DOHH2 (cell line): ENCODE results near the gene AGAP3.

Experiments used
- H3F3A ChIP-seq: fragments of 200-600 bp; sonication (generic), shearing (Covaris generic); 2 replicates; pipeline ENCODE4 v1.6.0; 2016; ENCODE audit warnings: antibody characterized with exemption, mild to moderate bottlenecking; ENCODE audit not compliant: control insufficient read depth, insufficient read depth
- H3K27ac ChIP-seq: fragments of 200-600 bp; sonication (generic); 2 replicates; pipeline ENCODE4 v1.5.1; 2014; ENCODE audit warnings: low read depth, mild to moderate bottlenecking, low read length, moderate library complexity
- H3K27me3 ChIP-seq: fragments of 200-600 bp; sonication (generic); 2 replicates; pipeline ENCODE4 v1.6.1; 2014; ENCODE audit warnings: mild to moderate bottlenecking, low read length, mixed read lengths; ENCODE audit not compliant: control insufficient read depth
- H3K36me3 ChIP-seq: fragments of 200-600 bp; sonication (generic); 2 replicates; pipeline ENCODE4 v1.6.1; 2014; ENCODE audit warnings: mild to moderate bottlenecking, low read length, moderate library complexity, mixed read lengths; ENCODE audit not compliant: control insufficient read depth
- H3K4me1 ChIP-seq: fragments of 200-600 bp; sonication (generic); 2 replicates; pipeline ENCODE4 v1.6.1; 2014; ENCODE audit warnings: mild to moderate bottlenecking, low read length, mixed read lengths; ENCODE audit not compliant: control insufficient read depth
- H3K4me2 ChIP-seq: fragments of 200-600 bp; sonication (generic); 2 replicates; pipeline ENCODE4 v1.6.0; 2014; ENCODE audit warnings: mild to moderate bottlenecking, low read length, moderate library complexity
- H3K4me3 ChIP-seq: fragments of 200-600 bp; sonication (generic); 2 replicates; pipeline ENCODE4 v1.5.1; 2014; ENCODE audit warnings: mild to moderate bottlenecking, low read length, mixed read lengths
- H3K79me2 ChIP-seq: fragments of 200-600 bp; sonication (generic); 2 replicates; pipeline ENCODE4 v1.6.1; 2014; ENCODE audit warnings: mild to moderate bottlenecking, low read length, mixed read lengths; ENCODE audit not compliant: control insufficient read depth
- H3K9me2 ChIP-seq: fragments of 200-600 bp; sonication (generic); replicated peaks from 2 replicates; pipeline ENCODE4 v1.6.1; 2014; ENCODE audit warnings: mild to moderate bottlenecking, low read length, mixed read lengths; ENCODE audit not compliant: control insufficient read depth
- H3K9me3 ChIP-seq: fragments of 200-600 bp; sonication (generic); 2 replicates; pipeline ENCODE4 v1.6.1; 2014; ENCODE audit warnings: antibody characterized with exemption, low read length, mixed read lengths; ENCODE audit not compliant: control insufficient read depth, insufficient read depth
- H4K20me1 ChIP-seq: fragments of 200-600 bp; sonication (generic); 2 replicates; pipeline ENCODE4 v1.6.0; 2014; ENCODE audit warnings: low read depth, mild to moderate bottlenecking, antibody characterized with exemption, low read length, moderate library complexity; ENCODE audit not compliant: control insufficient read depth, insufficient read depth
- CTCF ChIP-seq: fragments of 200-600 bp; sonication (generic); IDR thresholded peaks from one replicate; pipeline ENCODE4 v1.5.1; 2014; ENCODE audit warnings: antibody characterized with exemption, mild to moderate bottlenecking, low read depth, low read length; ENCODE audit not compliant: poor library complexity, severe bottlenecking
- EZH2phosphoT487 ChIP-seq: fragments of 200-600 bp; sonication (generic); IDR thresholded peaks from 2 replicates; pipeline ENCODE4 v1.6.1; 2017; ENCODE audit warnings: borderline replicate concordance, mild to moderate bottlenecking, antibody characterized with exemption, low read length, moderate library complexity, mixed read lengths

AGAP3 gene

GRCh38 chr7:151078233-151079040 is 7.8 kb upstream of the AGAP3 start:
- H3K4me2 ChIP-seq = peak overlapping the region; percentile 85
- H4K20me1 ChIP-seq = 0 out of 2 replicates have a peak, but pooled peaks cover 4% of the 10 kb centered on the region
- H3F3A ChIP-seq = peaks cover 6% of the 10 kb centered on the region
- H3K9me3 ChIP-seq = no peaks in the 10 kb centered on the region
- H3K79me2 ChIP-seq = peaks cover 51% of the 10 kb centered on the region
- no peak overlapping the region for H3K27ac ChIP-seq
- no peak overlapping the region for H3K4me3 ChIP-seq
- no peaks in the 10 kb centered on the region for H3K27me3 ChIP-seq
- H3K36me3 ChIP-seq = peaks cover 82% of the 10 kb centered on the region
- H3K4me1 ChIP-seq = peaks cover 37% of the 10 kb centered on the region
- no peaks in the 10 kb centered on the region for H3K9me2 ChIP-seq
- no peak for TF ChIP-seq CTCF
- no peak for TF ChIP-seq EZH2phosphoT487

- peak overlapping the region; percentile 85 for H3K4me2 ChIP-seq
- H3K79me2 ChIP-seq = peaks cover 51% of the 10 kb centered on the region
- peak overlapping the region; percentile 95 for H3K4me3 ChIP-seq
- peaks cover 42% of the 10 kb centered on the region for H3K4me1 ChIP-seq
- no peaks in the 10 kb centered on the region for H3K9me2 ChIP-seq
- 0 out of 2 replicates have a peak, but pooled peaks cover 4% of the 10 kb centered on the region for H4K20me1 ChIP-seq
- H3F3A ChIP-seq = peaks cover 8% of the 10 kb centered on the region
- peaks cover 73% of the 10 kb centered on the region for H3K36me3 ChIP-seq
- 0 out of 2 replicates have a peak, but pooled peaks cover 2% of the 10 kb centered on the region for H3K27me3 ChIP-seq
- TF ChIP-seq EZH2phosphoT487 (no peak), CTCF (no peak)
- H3K9me3 ChIP-seq = no peaks in the 10 kb centered on the region
- H3K27ac ChIP-seq = no peak overlapping the region
Measured at GRCh38 chr7:151079199-151079910, 6.9 kb upstream of the AGAP3 start.

DNA sequence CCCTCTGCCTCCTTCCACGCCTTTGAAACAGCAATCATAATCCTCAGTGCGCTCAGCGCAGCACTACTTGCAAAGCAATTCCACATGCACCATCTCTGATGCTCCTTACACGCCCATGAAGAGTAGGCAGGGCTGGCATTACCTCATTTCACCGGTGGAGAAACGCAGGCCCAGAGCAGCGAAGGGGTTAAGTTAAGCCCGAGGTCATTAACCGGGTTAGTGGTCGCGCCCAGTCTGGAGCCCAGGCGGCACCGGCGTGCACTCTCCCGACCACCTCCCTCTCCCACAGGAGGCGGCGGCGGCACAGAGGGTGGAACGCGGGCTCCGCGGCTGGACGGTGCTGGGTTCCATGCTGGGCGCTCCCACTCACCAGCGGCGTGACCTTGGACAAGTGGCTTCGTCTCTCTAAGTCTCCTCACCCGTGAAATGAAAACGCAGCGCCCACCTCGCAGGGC is 6.2 kb upstream of the AGAP3 start:
- 0 out of 2 replicates have a peak, but pooled peaks cover 4% of the 10 kb centered on the region for H4K20me1 ChIP-seq
- H3F3A ChIP-seq = peaks cover 12% of the 10 kb centered on the region
- TF ChIP-seq CTCF = no peak
- TF ChIP-seq EZH2phosphoT487 = no peak
- peak overlapping the region; percentile 85 for H3K4me2 ChIP-seq
- H3K9me2 ChIP-seq = no peaks in the 10 kb centered on the region
- no peaks in the 10 kb centered on the region for H3K9me3 ChIP-seq
- H3K79me2 ChIP-seq = peaks cover 51% of the 10 kb centered on the region
- peaks cover 49% of the 10 kb centered on the region for H3K4me1 ChIP-seq
- H3K36me3 ChIP-seq = peaks cover 65% of the 10 kb centered on the region
- peak overlapping the region; percentile 95 for H3K4me3 ChIP-seq
- peak overlapping the region; percentile 49 for H3K27ac ChIP-seq
- peaks cover 8% of the 10 kb centered on the region for H3K27me3 ChIP-seq
